Loucy (cell line): ENCODE data around the gene DNMT1.

Source experiments
- CTCF ChIP-seq: fragments of 200-600 bp; sonication (generic); conservative IDR thresholded peaks from 2 replicates; pipeline ENCODE4 v1.5.1; 2014; ENCODE audit warnings: mild to moderate bottlenecking, antibody characterized with exemption, low read length
- EZH2phosphoT487 ChIP-seq: fragments of 200-600 bp; IDR thresholded peaks from 2 replicates; pipeline ENCODE4 v1.6.1; 2018; ENCODE audit warnings: antibody characterized with exemption, mild to moderate bottlenecking, moderate library complexity, borderline replicate concordance

- TF ChIP-seq CTCF (no peak), EZH2phosphoT487 (no peak)
Measured at GRCh38 chr19:10136936-10137335, 57.8 kb downstream of the DNMT1 start.
